Panc1 (cell line): ENCODE data around the gene ACOT13. TPM values are rescaled to one million over a fixed set of nuclear protein-coding genes. Genes with fewer than 3 reads are reported as not detected.
"Not testable (repeated sequence)": the region's sequence is repeated elsewhere in the genome, so short reads cannot be mapped to it uniquely, and the experiment has no call there.

Experiments
- ATAC-seq: fragments of 200-7000 bp; cut with Tn5 transposase; 2 replicates; pipeline ENCODE4 v1.9.1; 2020; ENCODE audit warnings: mild to moderate bottlenecking, moderate library complexity
- BruUV-seq: library from RNA; stranded (reverse); fragments of 400-500 nt; replicated peaks from 2 replicates; lab custom pipeline; 2021; lab: Mats Ljungman, UMichigan
- CTCF ChIA-PET: fragments of 300-600 bp; sonication (Branson Sonifier 250); formaldehyde crosslinking; loops from one replicate; lab custom pipeline; 2022; ENCODE audit warnings: antibody characterized with exemption; lab: Charles Lee
- POLR2A ChIA-PET: fragments of 300-600 bp; sonication (Branson Sonifier 250); formaldehyde crosslinking; loops from one replicate; lab custom pipeline; 2022; ENCODE audit warnings: antibody characterized with exemption; lab: Charles Lee
- DNase-seq: peaks from one replicate; pipeline ENCODE4 v3.0.0-alpha.2; 2010; ENCODE audit warnings: low read depth, low spot score
- H3K27ac ChIP-seq: 2 replicates; pipeline ENCODE4 v1.5.1; 2011; ENCODE audit warnings: mild to moderate bottlenecking, low read length, inconsistent platforms
- H3K27me3 ChIP-seq: fragments of 200-500 bp; sonication (Bioruptor generic); 2 replicates; pipeline ENCODE4 v1.6.0; 2014; ENCODE audit warnings: low read length, inconsistent platforms; ENCODE audit not compliant: control insufficient read depth, insufficient read depth
- H3K36me3 ChIP-seq: fragments of 200-500 bp; sonication (Bioruptor generic); 2 replicates; pipeline ENCODE4 v1.5.1; 2014; ENCODE audit warnings: inconsistent platforms, mild to moderate bottlenecking, low read length, moderate library complexity; ENCODE audit not compliant: control insufficient read depth, insufficient read depth
- H3K4me1 ChIP-seq: 2 replicates; pipeline ENCODE4 v1.5.1; 2011; ENCODE audit warnings: inconsistent platforms, mild to moderate bottlenecking, low read length, moderate library complexity; ENCODE audit not compliant: control insufficient read depth, insufficient read depth
- H3K4me3 ChIP-seq, 2 experiments: 2 replicates each; pipeline ENCODE4 v1.5.1; 2011 to 2012; ENCODE audit warnings: low read depth in 2 of 2, low read length in 2 of 2, mild to moderate bottlenecking in 2 of 2, inconsistent platforms in 1 of 2, moderate library complexity in 1 of 2
- H3K9me3 ChIP-seq: fragments of 200-500 bp; sonication (Bioruptor generic); 2 replicates; pipeline ENCODE4 v1.5.1; 2014; ENCODE audit warnings: low read depth, mild to moderate bottlenecking, inconsistent platforms, low read length, moderate library complexity; ENCODE audit not compliant: control insufficient read depth, insufficient read depth
- POLR2AphosphoS5 ChIP-seq: IDR thresholded peaks from 2 replicates; pipeline ENCODE4 v1.6.1; 2012; ENCODE audit warnings: mild to moderate bottlenecking, low read depth, low read length, moderate library complexity
- SIN3A ChIP-seq: IDR thresholded peaks from 2 replicates; pipeline ENCODE4 v1.6.1; 2012; ENCODE audit warnings: low read depth, mild to moderate bottlenecking, low read length, moderate library complexity, borderline replicate concordance; ENCODE audit not compliant: insufficient read depth
- TCF7L2 ChIP-seq: IDR thresholded peaks from 2 replicates; pipeline ENCODE4 v1.6.1; 2011; ENCODE audit warnings: mild to moderate bottlenecking, low read depth, low read length, inconsistent platforms
- in situ Hi-C: cut with HindIII; loops from 2 replicates; pipeline ENCODE4 v1.10.0; 2016; ENCODE audit warnings: low sequenced_read_pairs, low pct_unique_long_range_greater_than_20kb
- intact Hi-C: fragments of 100-400 bp; cut with micrococcal nuclease; formaldehyde crosslinking; loops from one replicate; pipeline ENCODE4 v1.10.0; 2022; ENCODE audit not compliant: unreplicated experiment
- total RNA-seq: library from RNA; stranded (reverse); gene quantifications from one replicate; pipeline ENCODE4 v1.2.1, GENCODE V29; 2021; ENCODE audit not compliant: unreplicated experiment
- TF ChIP-seq, protein P1 (sequence below): fragments of 450-650 bp; IDR thresholded peaks from 2 replicates; pipeline ENCODE4 v1.5.1; 2017; ENCODE audit warnings: mild to moderate bottlenecking
- TF ChIP-seq, protein P2 (sequence below), 2 experiments: IDR thresholded peaks; 2 replicates each; pipeline ENCODE4 v1.6.1; 2011 to 2012; ENCODE audit warnings: low read depth in 2 of 2, control low read depth in 1 of 2, low read length in 1 of 2, mild to moderate bottlenecking in 1 of 2, moderate library complexity in 1 of 2; ENCODE audit not compliant: insufficient read depth in 1 of 2

The ACOT13 gene
- total RNA-seq, 1 experiment from 2014 or later: 31.6 TPM

DNA sequence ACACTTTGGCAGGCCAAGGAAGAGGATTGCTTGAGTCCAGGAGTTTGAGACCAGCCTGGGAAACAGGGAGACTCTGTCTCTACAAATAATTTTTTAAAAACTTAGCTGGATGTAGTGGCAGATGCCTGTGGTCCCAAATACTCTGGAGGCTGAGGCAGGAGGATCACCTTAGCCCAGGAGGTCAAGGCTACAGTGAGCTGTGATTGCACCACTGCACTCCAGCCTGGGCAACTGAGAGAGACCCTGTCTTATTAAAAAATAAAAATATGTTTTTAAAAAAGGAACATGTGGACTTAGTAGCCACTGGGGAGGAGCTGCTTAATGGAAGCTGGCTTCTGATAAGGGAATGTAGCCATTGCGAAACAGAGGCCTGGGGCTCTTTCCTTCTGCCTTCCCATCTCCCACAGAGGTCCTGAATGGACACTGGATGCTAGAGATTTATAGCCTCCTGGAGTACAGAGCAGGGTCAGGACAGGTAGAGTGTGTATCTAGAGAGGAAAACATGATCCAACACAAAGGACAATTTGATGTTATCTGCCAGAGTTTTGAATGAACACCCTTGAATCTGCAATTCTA, 86.1 kb downstream of the ACOT13 start:
- ChIA-PET POLR2A (no interaction called here), CTCF (no interaction called here)
- in situ Hi-C loops (no loop called here), intact Hi-C loops (no loop called here)
- H3K27ac ChIP-seq: no peak overlapping the region
- H3K27me3 ChIP-seq: no peaks in the 10 kb centered on the region
- TF ChIP-seq, protein P1, sequence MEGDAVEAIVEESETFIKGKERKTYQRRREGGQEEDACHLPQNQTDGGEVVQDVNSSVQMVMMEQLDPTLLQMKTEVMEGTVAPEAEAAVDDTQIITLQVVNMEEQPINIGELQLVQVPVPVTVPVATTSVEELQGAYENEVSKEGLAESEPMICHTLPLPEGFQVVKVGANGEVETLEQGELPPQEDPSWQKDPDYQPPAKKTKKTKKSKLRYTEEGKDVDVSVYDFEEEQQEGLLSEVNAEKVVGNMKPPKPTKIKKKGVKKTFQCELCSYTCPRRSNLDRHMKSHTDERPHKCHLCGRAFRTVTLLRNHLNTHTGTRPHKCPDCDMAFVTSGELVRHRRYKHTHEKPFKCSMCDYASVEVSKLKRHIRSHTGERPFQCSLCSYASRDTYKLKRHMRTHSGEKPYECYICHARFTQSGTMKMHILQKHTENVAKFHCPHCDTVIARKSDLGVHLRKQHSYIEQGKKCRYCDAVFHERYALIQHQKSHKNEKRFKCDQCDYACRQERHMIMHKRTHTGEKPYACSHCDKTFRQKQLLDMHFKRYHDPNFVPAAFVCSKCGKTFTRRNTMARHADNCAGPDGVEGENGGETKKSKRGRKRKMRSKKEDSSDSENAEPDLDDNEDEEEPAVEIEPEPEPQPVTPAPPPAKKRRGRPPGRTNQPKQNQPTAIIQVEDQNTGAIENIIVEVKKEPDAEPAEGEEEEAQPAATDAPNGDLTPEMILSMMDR: no peak
- TF ChIP-seq SIN3A: no peak
- TF ChIP-seq, protein P2, sequence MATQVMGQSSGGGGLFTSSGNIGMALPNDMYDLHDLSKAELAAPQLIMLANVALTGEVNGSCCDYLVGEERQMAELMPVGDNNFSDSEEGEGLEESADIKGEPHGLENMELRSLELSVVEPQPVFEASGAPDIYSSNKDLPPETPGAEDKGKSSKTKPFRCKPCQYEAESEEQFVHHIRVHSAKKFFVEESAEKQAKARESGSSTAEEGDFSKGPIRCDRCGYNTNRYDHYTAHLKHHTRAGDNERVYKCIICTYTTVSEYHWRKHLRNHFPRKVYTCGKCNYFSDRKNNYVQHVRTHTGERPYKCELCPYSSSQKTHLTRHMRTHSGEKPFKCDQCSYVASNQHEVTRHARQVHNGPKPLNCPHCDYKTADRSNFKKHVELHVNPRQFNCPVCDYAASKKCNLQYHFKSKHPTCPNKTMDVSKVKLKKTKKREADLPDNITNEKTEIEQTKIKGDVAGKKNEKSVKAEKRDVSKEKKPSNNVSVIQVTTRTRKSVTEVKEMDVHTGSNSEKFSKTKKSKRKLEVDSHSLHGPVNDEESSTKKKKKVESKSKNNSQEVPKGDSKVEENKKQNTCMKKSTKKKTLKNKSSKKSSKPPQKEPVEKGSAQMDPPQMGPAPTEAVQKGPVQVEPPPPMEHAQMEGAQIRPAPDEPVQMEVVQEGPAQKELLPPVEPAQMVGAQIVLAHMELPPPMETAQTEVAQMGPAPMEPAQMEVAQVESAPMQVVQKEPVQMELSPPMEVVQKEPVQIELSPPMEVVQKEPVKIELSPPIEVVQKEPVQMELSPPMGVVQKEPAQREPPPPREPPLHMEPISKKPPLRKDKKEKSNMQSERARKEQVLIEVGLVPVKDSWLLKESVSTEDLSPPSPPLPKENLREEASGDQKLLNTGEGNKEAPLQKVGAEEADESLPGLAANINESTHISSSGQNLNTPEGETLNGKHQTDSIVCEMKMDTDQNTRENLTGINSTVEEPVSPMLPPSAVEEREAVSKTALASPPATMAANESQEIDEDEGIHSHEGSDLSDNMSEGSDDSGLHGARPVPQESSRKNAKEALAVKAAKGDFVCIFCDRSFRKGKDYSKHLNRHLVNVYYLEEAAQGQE (IDR thresholded peaks at IDR 0.05; ENCODE audit: insufficient read depth in 1 of 2, low read depth in 2 of 2, low read length in 1 of 2): no peak
- no peak for TF ChIP-seq TCF7L2
- TF ChIP-seq POLR2AphosphoS5: no peak
- H3K36me3 ChIP-seq: no peaks in the 10 kb centered on the region
- no peak for ATAC-seq
- no TSS peak for BruUV-seq
- DNase-seq: no peak
- no peaks in the 10 kb centered on the region for H3K9me3 ChIP-seq
- no peaks in the 10 kb centered on the region for H3K4me1 ChIP-seq
- no peak overlapping the region for H3K4me3 ChIP-seq

DNA sequence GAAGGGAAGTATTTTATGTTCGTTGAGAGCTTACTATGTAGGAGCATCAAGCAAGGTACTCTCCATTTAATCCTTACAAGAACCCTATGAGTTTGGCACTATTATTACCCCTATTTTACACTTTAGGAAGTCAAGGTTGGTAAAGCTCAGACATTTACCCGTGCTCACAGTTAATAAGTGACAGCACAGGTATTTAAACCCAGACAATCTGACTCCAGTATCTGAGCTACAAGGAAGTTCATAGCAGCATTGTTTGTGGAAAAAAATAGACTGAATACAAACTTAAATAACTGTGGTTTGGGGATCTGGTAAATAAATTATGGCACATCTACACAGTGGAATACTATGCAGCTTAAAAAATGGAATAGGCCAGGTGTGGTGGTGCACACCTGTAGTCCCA, 86.7 kb downstream of the ACOT13 start:
- ATAC-seq (no peak), DNase-seq (no peak)
- no TSS peak for BruUV-seq
- no peak overlapping the region for H3K27ac ChIP-seq
- no peaks in the 10 kb centered on the region for H3K27me3 ChIP-seq
- H3K4me1 ChIP-seq: no peaks in the 10 kb centered on the region
- intact Hi-C loops (no loop called here), in situ Hi-C loops (no loop called here)
- H3K36me3 ChIP-seq: no peaks in the 10 kb centered on the region
- no peak overlapping the region for H3K4me3 ChIP-seq
- TF ChIP-seq TCF7L2 (no peak), SIN3A (no peak)
- TF ChIP-seq, protein P2 (IDR thresholded peaks at IDR 0.05; ENCODE audit: insufficient read depth in 1 of 2, low read depth in 2 of 2, low read length in 1 of 2): no peak
- TF ChIP-seq, protein P1: no peak
- POLR2A ChIA-PET: no interaction called here
- no peaks in the 10 kb centered on the region for H3K9me3 ChIP-seq
- CTCF ChIA-PET: interaction anchor here (0.6 kb wide), 1 partner anchor 321 kb away, joined by 4 read pairs; no protein-coding TSS in a partner anchor

- DNase-seq, ATAC-seq, H3K27me3 ChIP-seq, H3K9me3 ChIP-seq, in situ Hi-C loops, H3K4me3 ChIP-seq, BruUV-seq, intact Hi-C loops, H3K36me3 ChIP-seq, H3K27ac ChIP-seq, H3K4me1 ChIP-seq: not testable (repeated sequence)
- ChIA-PET POLR2A (interaction anchor here (0.6 kb wide), 1 partner anchor 312 kb away, joined by 11 read pairs; no protein-coding TSS in a partner anchor), CTCF (interaction anchor here (0.6 kb wide), 1 partner anchor 322 kb away, joined by 4 read pairs; no protein-coding TSS in a partner anchor)
Observed at GRCh38 chr6:24754378-24754777, 87.5 kb downstream of the ACOT13 start.
